Heart left ventricle (tissue), 16 donors: ENCODE measurements around the gene NHERF1. TPM values are rescaled to one million over a fixed set of nuclear protein-coding genes. Genes with fewer than 3 reads are reported as not detected.

ENCODE experiments used
- ATAC-seq, 4 donors: fragments of 200-7000 bp; cut with Tn5 transposase; one replicate each; pipeline ENCODE4 v1.9.1; 2020 to 2022; ENCODE audit warnings: moderate library complexity in 4 of 4, mild to moderate bottlenecking in 3 of 4, moderate number of reproducible peaks in 1 of 4
- DNase-seq, 5 donors: peaks; one replicate each; pipeline ENCODE4 v3.0.0-alpha.2; 2020
- H3K27ac ChIP-seq, 12 donors: fragments of 200-600 bp; sonication (generic) in 4 of 12; one replicate each; pipeline versions ENCODE4 v1.5.0 to v1.8.0; 2016 to 2022; ENCODE audit warnings: mild to moderate bottlenecking in 2 of 12
- H3K27me3 ChIP-seq, 9 donors: fragments of 200-600 bp; sonication (generic) in 2 of 9; one replicate each; pipeline versions ENCODE4 v1.5.1 to v1.8.0; 2016 to 2022; ENCODE audit warnings: mild to moderate bottlenecking in 3 of 9
- H3K36me3 ChIP-seq, 9 donors: fragments of 200-600 bp; sonication (generic) in 2 of 9; one replicate each; pipeline versions ENCODE4 v1.5.0 to v1.8.0; 2018 to 2022; ENCODE audit warnings: mild to moderate bottlenecking in 2 of 9
- H3K4me1 ChIP-seq, 12 donors: fragments of 200-600 bp; sonication (generic) in 4 of 12; one replicate each; pipeline versions ENCODE4 v1.5.0 to v1.8.0; 2016 to 2022; ENCODE audit warnings: mild to moderate bottlenecking in 3 of 12
- H3K4me3 ChIP-seq, 12 donors: fragments of 200-600 bp; sonication (generic) in 4 of 12; one replicate each; pipeline versions ENCODE4 v1.5.0 to v1.8.0; 2017 to 2022; ENCODE audit warnings: mild to moderate bottlenecking in 9 of 12, moderate library complexity in 4 of 12
- H3K9me3 ChIP-seq, 12 donors: fragments of 200-600 bp; sonication (generic) in 4 of 12; one replicate each; pipeline versions ENCODE4 v1.5.0 to v1.8.0; 2016 to 2022; ENCODE audit warnings: mild to moderate bottlenecking in 1 of 12
- CTCF ChIP-seq, 12 donors: fragments of 200-600 bp; sonication (generic) in 4 of 12; IDR thresholded peaks; one replicate each; pipeline versions ENCODE4 v1.5.0 to v1.8.0; 2018 to 2022; ENCODE audit warnings: antibody characterized with exemption in 12 of 12, mild to moderate bottlenecking in 5 of 12
- POLR2A ChIP-seq, 2 donors: fragments of 450-650 bp; IDR thresholded peaks; one replicate each; pipeline ENCODE4 v1.6.1; 2017; ENCODE audit warnings: antibody characterized with exemption in 2 of 2, mild to moderate bottlenecking in 2 of 2, moderate library complexity in 2 of 2
- WGBS, 4 donors: extraction: QIAGEN DNeasy Blood & Tissue Kit in 2 of 4; methylation state at CpG; one replicate each; pipeline versions ENCODE4 v1.1.5 to v1.1.7; 2013 to 2018; 5-methylcytosine and 5-hydroxymethylcytosine counted together
- intact Hi-C, 10 donors: fragments of 100-400 bp; cut with DNase I; formaldehyde crosslinking; loops; one replicate each; pipeline versions ENCODE4 v1.11.1 to v1.14.2; 2022
- polyA plus RNA-seq, 2 donors: library from polyadenylated mRNA; stranded (reverse); fragments of 200-250 nt; gene quantifications; one replicate each; pipeline ENCODE4 v1.2.3, GENCODE V29; 2013
- total RNA-seq, 9 donors: library from RNA; depleted of rRNA in 2 of 9; stranded (reverse); fragments of >200 nt in 2 of 9; fragmentation: NEBNext Ultra II Directional in 3 of 9; extraction: Animal tissue kit (Norgen Biotek cat#: 25700) in 3 of 9; gene quantifications; one replicate each; pipeline versions ENCODE4 v1.1.0 to v1.2.4, GENCODE V29; 2016 to 2023
- donor health status: ischemic (EF 13 %, LVEDD 7.1; RV severe dilation, severe dysfunction).
- donor health status: healthy with polysubstance abuse.
- donor health status: DM: no; HTN: yes; CAD: no.
- donor health status: DM: no; HTN: no; CAD: no.
- donor health status: ischemic (EF 25% LVEDD 6.9; RV normal size, moderate dysfunction).
- donor health status: ischemic (EF 25% LVEDD 5.7; RV mildly dilated, moderate dysfunction).
- donor health status: healthy.
- donor health status: DM: yes; HTN: yes; CAD: no.
- donor health status: ischemic (EF 35%, LVEDD 5.7; RV mildly dilated, moderate dysfunction).
- donor health status: nonischemic (EF 11% LVEDD 7.7; RV severe dilation, severe dysfunction).
- donor health status: DM: yes; HTN: yes; CAD: no.
- donor health status: PGD.
- donor health status: ischemic (EF 29% LVEDD 5.4; RV normal size, mild dysfunction).
- donor health status: nonischemic (EF 23%, LVEDD 6.1; RV moderate dilation, normal function).

The NHERF1 gene
- total and polyA plus RNA-seq, 11 donors: 7.5 to 42.2 (median 19.2) TPM

GRCh38 chr17:74759243-74759801 is 10.9 kb downstream of the NHERF1 start:
- peaks cover 19 to 83% (median 48%) of the 10 kb centered on the region in 12 donors for H3K4me1 ChIP-seq

GRCh38 chr17:74759941-74760340 is 11.5 kb downstream of the NHERF1 start:
- H3K27me3 ChIP-seq: no peaks in the 10 kb centered on the region
- peaks cover 0 to 9% (median 0%) of the 10 kb centered on the region in 9 donors for H3K36me3 ChIP-seq
- H3K9me3 ChIP-seq: no peaks in the 10 kb centered on the region
- TF ChIP-seq CTCF (IDR thresholded peaks at IDR 0.05) (no peak), POLR2A (IDR thresholded peaks at IDR 0.05) (no peak)
- no peak for ATAC-seq
- no peak overlapping the region for H3K4me3 ChIP-seq
- intact Hi-C loops: no loop called here
- H3K4me1 ChIP-seq: peaks cover 19 to 80% (median 48%) of the 10 kb centered on the region in 12 donors
- peak overlapping the region in 8 of 12 donors; percentile 6 to 70 (median 54) for H3K27ac ChIP-seq
- DNase-seq: no peak
- 87 to 91% (median 91%) methylated on average over 10 of the region's 10 CpGs for whole genome bisulfite sequencing, 4 donors

More at GRCh38 chr17:74759243-74759801, 10.9 kb downstream of the NHERF1 start:
- no peaks in the 10 kb centered on the region for H3K9me3 ChIP-seq
- peaks cover 0 to 2% (median 0%) of the 10 kb centered on the region in 9 donors for H3K36me3 ChIP-seq
- H3K27ac ChIP-seq: peak overlapping the region in 6 of 12 donors; percentile 1 to 67 (median 49)
- peak overlapping the region in 1 of 12 donors; percentile 10 for H3K4me3 ChIP-seq
- intact Hi-C loops: no loop called here
- 77 to 85% (median 83%) methylated on average over 6 to 9 of the region's 9 CpGs for WGBS, 4 donors
- H3K27me3 ChIP-seq: no peaks in the 10 kb centered on the region
- no peak for TF ChIP-seq CTCF (IDR thresholded peaks at IDR 0.05)
- TF ChIP-seq POLR2A (IDR thresholded peaks at IDR 0.05): no peak
- ATAC-seq (no peak), DNase-seq (no peak)

- Histone ChIP-seq H3K9me3 (no peaks in the 10 kb centered on the region), H3K27me3 (no peaks in the 10 kb centered on the region), H3K4me1 (peaks cover 19 to 74% (median 48%) of the 10 kb centered on the region in 12 donors), H3K36me3 (peaks cover 0 to 13% (median 0%) of the 10 kb centered on the region in 9 donors), H3K4me3 (no peak overlapping the region), H3K27ac (peak overlapping the region in 10 of 12 donors; percentile 12 to 70 (median 54))
- no peak for DNase-seq
- WGBS, 4 donors: 58 to 71% (median 67%) methylated on average over 7 of the region's 7 CpGs
- intact Hi-C loops: no loop called here
- ATAC-seq: peak in 3 of 4 donors; percentile 8 to 44 (median 30)
- TF ChIP-seq POLR2A (IDR thresholded peaks at IDR 0.05) (no peak), CTCF (IDR thresholded peaks at IDR 0.05) (no peak)
Observed at GRCh38 chr17:74760404-74761105, 12.1 kb downstream of the NHERF1 start.

GRCh38 chr17:74761419-74761818 is 13.0 kb downstream of the NHERF1 start:
- peak overlapping the region in 8 of 12 donors; percentile 12 to 70 (median 54) for H3K27ac ChIP-seq
- WGBS, 4 donors: 63 to 81% (median 76%) methylated on average over 4 to 5 of the region's 5 CpGs
- ATAC-seq (no peak), DNase-seq (no peak)
- no peak overlapping the region for H3K4me3 ChIP-seq
- H3K9me3 ChIP-seq: no peaks in the 10 kb centered on the region
- TF ChIP-seq CTCF (IDR thresholded peaks at IDR 0.05) (no peak), POLR2A (IDR thresholded peaks at IDR 0.05) (no peak)
- intact Hi-C loops: no loop called here
- H3K27me3 ChIP-seq: no peaks in the 10 kb centered on the region
- H3K4me1 ChIP-seq: peaks cover 19 to 72% (median 48%) of the 10 kb centered on the region in 12 donors
- H3K36me3 ChIP-seq: peaks cover 0 to 21% (median 0%) of the 10 kb centered on the region in 9 donors
